Upper lobe of left lung (tissue), 4 donors: ENCODE data around the gene IER3.

Experiments
- EP300 ChIP-seq, 4 donors: sonication (generic); formaldehyde crosslinking; IDR thresholded peaks; one replicate each; pipeline ENCODE4 v1.5.1; 2017; ENCODE audit warnings: antibody characterized with exemption in 4 of 4, control low read depth in 2 of 4
- POLR2A ChIP-seq, 4 donors: fragments of 450-650 bp; IDR thresholded peaks; one replicate each; pipeline ENCODE4 v1.5.1; 2016 to 2017; ENCODE audit warnings: antibody characterized with exemption in 4 of 4, mild to moderate bottlenecking in 2 of 4
- TF ChIP-seq, protein P1 (sequence below), 6 experiments: fragments of 450-650 bp in 4 of 6; fragments of 200-600 bp in 2 of 6; sonication (generic) in 2 of 6; IDR thresholded peaks; one replicate each; pipeline ENCODE4 v1.5.1; 2016 to 2019; ENCODE audit warnings: antibody characterized with exemption in 6 of 6

DNA sequence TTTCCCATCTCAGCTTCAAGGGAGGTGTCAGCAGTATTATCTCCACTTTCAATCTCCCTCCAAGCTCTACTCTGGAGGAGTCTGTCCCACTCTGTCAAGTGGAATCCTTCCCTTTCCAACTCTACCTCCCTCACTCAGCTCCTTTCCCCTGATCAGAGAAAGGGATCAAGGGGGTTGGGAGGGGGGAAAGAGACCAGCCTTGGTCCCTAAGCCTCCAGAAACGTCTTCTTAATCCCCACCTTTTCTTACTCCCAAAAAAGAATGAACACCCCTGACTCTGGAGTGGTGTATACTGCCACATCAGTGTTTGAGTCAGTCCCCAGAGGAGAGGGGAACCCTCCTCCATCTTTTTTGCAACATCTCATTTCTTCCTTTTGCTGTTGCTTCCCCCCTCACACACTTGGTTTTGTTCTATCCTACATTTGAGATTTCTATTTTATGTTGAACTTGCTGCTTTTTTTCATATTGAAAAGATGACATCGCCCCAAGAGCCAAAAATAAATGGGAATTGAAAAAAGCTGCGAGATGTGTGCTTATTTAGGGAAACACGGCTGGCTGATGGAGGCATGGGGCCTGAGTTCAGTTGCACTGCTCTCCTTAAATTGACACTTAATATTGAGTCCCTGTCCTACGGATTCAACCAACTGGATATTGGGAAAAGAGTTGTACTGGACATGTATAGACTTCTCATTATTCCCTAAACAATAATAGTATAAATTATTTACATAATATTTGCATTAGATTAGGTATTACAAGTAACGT, 19.3 kb downstream of the IER3 start:
- TF ChIP-seq POLR2A (IDR thresholded peaks at IDR 0.05), result no peak
- TF ChIP-seq, protein P1, sequence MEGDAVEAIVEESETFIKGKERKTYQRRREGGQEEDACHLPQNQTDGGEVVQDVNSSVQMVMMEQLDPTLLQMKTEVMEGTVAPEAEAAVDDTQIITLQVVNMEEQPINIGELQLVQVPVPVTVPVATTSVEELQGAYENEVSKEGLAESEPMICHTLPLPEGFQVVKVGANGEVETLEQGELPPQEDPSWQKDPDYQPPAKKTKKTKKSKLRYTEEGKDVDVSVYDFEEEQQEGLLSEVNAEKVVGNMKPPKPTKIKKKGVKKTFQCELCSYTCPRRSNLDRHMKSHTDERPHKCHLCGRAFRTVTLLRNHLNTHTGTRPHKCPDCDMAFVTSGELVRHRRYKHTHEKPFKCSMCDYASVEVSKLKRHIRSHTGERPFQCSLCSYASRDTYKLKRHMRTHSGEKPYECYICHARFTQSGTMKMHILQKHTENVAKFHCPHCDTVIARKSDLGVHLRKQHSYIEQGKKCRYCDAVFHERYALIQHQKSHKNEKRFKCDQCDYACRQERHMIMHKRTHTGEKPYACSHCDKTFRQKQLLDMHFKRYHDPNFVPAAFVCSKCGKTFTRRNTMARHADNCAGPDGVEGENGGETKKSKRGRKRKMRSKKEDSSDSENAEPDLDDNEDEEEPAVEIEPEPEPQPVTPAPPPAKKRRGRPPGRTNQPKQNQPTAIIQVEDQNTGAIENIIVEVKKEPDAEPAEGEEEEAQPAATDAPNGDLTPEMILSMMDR (IDR thresholded peaks at IDR 0.05), result no peak
- TF ChIP-seq EP300 (IDR thresholded peaks at IDR 0.05), result no peak
